Cerebellar nuclear complex (tissue), 1 donor: ENCODE results near the gene MICALL1.

ENCODE experiments used
- DNase-seq, 2 experiments: peaks; one replicate each; lab custom pipeline; 2025; lab: John Stamatoyannopoulos, UW

Gene MICALL1

DNA sequence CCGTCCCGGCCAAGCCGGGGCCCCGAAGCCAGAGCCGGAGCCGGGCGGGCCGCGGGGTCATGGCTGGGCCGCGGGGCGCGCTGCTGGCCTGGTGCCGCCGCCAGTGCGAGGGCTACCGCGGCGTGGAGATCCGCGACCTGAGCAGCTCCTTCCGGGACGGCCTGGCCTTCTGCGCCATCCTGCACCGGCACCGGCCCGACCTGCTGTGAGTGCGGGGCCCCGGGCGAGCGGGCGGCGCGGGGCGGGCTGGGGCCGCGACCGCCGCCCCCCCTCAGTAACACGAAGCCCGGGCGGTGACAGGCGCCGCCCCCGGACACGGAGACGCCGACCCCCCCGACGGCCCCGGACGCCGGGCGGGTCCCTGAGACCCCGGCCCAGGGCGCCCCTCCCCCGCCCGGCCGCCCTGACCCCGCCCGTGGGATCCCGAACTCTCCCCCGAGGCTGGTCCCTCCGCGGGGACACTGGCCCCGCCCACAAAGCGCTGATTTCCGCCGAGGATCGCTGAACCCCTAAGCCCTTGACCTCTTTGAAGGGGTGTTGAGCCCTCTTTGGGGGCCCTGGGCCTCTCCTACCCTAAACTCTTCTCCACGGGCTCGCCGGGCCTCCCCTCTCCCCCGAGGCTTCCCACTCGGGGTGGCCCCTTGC is 389 bp downstream of the MICALL1 start:
- DNase-seq, result no peak

DNA sequence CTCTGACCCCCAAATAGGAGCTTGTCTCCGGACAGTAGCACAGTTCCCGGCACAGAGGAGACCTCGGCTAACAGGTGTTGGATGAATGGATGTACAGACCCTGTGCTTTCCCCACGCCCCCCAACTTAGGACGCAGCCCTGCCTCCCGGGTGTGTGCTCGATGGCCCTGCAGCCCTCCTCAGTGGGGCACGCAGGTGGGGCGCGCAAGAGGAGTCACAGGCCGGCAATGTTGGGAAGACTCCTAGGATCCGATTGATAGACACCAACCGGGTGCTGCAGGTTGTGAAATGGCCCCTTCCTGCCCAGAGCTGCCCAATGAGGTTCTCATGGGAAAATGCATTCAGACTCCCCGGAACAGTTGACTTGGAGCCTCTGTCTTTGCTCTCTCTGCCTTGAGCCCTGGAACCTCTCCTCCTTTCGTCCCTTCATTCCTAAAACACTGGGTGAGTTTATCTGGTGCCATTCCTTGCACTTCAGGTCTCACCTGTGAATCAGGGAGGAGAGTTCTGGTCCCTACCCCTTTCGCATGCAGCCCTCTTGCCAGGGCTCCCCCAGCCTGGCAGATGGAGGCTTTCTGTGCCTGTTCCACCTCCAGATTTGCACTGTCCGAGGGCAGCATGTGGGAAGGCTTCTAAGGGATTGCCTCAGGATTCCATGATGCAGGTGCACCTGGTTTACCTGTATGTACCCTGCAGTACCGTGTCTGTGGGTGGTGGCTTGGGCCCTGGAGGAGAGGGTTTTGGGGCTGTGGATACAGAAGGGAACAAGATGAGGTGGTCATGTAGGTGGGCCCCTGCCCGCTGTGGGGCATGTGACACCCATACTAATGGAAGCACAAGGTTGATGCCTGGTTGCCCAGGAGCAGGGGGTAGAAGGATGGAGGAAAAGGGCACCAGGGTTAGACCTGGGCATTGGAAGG is 1.2 kb downstream of the MICALL1 start:
- no peak for DNase-seq

DNA sequence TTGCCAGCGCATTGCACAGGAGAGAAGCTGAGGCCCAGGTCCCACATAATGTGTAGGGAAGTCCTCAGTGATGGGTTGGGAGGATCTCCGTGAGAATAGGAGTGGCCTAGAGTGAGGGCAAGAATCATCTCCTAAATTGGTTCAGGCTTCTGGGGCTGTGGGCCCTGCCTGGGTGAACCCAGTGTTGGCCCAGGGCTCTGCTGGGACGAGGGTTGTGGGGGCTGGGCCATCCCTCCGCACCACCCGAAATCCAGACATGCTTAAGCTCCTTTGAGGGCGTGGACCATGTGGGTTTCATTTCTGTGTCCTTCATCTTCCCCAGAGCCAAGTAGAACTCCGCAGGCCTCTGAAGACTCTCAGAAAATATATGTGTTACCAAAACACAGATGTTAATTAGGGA is 3.7 kb downstream of the MICALL1 start:
- DNase-seq, result no peak

DNA sequence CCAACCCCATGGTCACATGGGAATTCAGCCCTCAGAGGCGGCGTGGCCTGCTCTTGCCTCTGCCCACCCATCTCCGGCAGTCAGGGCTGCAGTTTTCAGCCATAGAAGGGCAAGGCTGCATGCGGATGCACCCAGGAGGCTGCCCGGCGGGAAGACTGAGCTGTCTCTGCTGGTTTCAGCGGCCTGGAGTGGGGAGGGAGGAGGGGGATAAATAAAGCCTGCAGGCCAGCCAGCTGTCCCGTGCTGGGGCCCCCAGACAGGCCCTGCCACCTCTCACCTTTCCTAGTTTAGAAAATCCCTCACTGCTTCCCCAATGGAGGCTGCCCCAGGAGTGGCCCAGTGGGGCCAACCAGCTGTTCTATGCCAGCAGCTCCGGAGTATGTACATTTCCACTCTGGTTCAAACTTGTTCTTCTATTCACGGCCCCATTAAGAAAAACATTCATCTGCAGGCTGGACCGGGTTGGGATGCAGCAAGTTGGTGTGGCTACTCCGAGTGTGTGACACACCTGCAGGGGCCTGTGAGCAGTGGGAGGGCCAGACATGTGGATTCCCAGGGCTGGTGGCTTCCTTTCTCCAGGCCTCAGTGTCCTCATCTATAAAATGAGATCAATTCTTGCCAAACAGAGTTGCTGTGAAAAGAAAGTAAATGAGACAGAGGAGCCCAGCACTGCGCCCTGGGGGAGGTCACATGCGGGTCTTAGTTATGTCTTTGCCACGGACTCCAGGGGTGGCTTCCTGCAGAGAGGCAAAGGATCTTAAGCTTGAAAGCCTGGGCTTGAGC is 5.0 kb downstream of the MICALL1 start:
- no peak for DNase-seq

DNA sequence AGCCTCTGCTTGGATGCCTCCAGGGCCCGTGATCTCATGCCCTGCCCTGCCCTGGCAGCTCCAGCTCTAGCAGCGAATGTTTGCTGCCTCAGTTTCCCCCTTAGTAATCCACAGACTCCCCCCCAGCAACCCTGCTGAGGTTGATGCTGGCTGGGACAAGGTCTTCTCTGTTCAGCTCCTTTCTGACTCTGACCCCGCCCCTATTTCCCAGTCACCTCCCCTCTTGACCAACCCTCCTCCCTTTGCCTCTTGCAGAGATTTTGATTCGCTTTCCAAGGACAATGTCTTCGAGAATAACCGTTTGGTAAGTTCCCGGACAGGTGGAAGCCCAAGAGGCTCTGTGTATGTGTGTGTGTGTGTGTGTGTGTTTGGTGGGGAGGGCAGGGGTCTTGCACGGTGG is 5.6 kb downstream of the MICALL1 start:
- no peak for DNase-seq

DNA sequence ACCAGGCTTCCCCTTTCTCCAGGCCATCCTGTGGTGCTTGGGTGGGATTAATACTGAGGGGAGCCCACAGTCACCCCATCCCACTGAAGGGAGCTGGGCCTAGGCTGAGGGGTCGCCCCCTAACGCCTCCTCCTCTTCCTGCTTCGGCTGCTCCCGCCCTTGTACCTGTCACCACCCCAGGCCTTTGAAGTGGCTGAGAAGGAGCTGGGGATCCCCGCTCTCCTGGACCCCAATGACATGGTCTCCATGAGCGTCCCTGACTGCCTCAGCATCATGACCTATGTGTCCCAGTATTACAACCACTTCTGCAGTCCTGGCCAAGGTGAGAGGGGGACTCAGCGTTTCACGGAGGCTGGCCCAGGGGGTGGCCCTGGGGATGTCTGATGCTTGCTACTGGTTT is 6.1 kb downstream of the MICALL1 start:
- no peak for DNase-seq

DNA sequence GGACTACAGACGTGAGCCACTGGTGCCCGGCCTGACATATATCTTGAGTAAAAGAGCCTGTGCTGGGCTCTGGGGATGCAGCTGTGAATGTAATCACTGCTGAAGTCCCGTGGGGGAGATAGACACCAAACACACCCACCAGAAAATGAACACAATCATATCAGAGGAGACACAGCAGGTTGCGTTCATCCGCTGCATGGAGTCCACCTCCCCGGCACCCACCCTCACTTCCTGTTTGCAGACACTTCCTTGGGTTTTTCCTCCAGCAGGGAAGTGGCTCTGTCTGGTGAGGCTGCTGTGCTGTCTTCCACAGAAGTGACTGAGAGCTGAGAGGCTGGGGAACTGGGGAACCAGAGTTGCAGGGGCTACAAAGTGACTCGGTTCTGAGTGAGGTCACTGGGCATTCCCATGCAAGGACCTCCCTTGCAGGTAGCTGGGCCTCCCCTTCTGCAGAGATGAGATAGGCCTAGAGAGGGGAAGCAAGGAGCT is 7.2 kb downstream of the MICALL1 start:
- no peak for DNase-seq

DNA sequence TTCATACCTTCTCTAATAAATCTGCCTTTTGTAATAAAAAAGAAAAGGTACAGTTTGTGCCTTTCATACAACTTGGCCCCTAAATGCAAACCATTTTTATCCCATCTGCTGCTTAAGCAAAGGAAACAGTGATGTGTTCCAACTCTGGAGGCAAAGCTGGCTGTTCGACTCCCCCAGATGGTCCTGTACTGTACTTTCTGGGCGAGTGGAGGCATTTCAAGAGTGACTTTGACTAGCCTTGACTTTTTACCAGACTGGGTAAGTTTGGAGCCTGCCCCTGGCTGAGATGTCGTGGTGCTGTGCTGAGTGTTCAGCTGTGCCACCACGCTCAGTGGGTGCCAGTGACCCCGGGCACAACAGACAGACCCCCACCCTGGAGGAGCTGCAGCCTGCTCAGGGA is 10.2 kb downstream of the MICALL1 start:
- DNase-seq, result no peak

DNA sequence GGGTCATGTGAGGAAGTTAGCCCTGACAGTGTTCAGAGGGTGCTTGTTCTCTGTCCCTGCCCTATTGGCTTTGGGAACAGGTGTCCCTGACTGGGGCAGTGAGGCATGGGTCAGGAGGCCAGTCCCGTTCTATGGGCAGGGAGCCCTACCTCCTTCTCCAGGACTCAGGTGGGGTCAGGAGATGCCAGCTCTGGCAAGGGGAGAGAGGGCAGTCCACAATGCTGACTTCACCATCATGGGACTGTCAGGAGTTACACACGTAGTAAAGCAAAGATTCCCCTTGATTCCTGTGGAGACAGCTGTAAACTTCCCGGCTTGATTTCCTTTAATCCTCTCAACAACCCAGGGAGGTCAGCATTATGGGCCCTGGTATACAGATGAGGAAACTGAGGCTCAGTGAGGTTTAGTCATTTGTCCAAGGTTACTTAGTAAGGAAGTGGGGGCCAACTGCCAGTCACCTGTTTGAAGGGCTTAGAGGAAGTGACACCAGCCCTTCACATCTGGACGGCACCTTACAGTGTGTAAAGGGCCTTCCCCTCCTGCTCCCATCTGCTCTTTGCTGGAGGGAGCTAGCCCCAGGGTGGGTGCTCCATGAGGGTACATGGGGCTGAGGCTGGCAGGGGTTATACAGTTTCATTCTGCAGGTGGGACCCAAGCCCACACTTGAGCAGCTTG is 11.9 kb downstream of the MICALL1 start:
- DNase-seq, result no peak

DNA sequence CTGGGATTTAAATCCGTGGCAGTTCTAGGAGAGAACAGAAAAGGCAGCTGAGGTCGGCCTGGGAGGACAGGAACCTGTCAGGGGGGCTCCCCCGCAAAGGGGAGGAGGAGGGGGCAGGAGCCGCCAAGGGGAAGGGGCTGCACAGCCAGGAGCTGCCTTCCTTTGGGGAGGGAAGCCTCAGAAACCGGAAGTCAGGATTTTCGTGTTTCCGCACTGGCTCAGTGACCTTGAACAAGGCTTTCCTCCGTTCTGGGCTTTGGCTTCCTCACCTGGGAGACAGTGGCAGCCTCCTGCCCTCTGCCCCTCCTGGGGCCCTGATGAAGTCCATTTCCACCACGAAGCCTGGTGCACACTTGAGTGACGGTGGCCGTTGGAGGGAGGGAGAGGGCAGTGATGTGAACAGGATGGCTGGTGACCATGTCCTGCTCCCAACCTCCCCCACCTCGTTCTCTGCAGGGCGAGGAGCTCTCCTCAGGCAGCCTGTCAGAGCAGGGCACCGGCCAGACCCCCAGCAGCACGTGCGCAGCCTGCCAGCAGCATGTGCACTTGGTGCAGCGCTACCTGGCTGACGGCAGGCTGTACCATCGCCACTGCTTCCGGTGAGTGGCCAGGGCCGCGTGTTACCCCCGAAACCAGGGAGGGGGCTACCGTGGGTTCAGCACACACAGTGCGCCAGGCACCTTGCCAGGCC is 12.6 kb downstream of the MICALL1 start:
- DNase-seq, result no peak

DNA sequence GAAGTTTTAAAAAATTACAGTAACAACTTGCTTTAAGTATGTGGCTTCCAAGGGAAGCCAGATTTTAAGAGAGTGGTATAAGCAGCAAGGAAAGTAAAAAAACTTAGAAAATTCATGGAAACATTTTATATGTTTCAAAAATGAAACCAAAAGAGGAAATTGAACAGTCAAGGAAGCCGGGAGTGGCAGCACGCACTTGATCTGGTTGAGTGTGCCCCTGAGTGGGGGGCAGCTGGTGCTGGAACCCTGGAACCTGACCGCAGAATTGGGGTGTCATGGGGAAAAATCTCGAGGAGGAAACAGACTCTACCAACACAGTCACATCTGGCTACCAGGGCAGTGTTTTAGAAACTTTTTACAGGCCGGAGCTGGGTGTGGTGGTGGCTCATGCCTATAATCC is 14.0 kb downstream of the MICALL1 start:
- no peak for DNase-seq

DNA sequence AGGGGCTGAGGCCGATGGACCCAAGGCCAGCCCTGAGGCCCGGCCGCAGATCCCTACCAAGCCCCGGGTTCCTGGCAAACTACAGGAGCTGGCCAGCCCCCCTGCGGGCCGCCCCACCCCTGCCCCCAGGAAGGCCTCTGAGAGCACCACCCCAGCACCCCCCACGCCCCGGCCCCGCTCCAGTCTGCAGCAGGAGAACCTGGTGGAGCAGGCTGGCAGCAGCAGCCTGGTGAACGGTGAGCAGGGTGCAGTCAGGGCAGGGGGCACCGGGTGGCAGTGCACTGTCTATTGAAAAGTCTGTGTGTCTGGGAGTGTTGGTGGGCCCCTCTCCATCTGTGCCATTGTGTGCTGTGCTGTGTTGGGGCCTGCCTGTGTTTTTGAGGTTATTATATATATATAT is 16.1 kb downstream of the MICALL1 start:
- no peak for DNase-seq

DNA sequence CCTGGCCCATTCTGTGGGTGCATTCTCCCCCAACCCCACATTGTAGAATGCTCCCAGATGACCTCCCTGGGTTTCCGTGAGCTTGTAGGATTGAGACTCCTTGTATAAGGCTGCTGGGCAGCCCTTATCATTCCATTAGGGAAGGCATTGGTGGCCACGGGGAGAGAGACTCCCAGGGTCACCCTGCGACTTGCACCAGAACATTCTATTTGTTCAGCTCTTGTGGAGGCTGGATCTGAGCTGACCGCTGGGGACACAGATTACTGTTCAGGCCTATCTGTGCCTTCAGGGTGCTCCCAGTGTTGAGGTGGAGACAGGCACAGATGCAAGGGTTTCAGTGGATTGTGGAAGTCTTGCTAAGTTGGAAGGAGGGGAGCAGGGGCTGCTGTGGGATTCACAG is 17.8 kb downstream of the MICALL1 start:
- DNase-seq, result no peak

DNA sequence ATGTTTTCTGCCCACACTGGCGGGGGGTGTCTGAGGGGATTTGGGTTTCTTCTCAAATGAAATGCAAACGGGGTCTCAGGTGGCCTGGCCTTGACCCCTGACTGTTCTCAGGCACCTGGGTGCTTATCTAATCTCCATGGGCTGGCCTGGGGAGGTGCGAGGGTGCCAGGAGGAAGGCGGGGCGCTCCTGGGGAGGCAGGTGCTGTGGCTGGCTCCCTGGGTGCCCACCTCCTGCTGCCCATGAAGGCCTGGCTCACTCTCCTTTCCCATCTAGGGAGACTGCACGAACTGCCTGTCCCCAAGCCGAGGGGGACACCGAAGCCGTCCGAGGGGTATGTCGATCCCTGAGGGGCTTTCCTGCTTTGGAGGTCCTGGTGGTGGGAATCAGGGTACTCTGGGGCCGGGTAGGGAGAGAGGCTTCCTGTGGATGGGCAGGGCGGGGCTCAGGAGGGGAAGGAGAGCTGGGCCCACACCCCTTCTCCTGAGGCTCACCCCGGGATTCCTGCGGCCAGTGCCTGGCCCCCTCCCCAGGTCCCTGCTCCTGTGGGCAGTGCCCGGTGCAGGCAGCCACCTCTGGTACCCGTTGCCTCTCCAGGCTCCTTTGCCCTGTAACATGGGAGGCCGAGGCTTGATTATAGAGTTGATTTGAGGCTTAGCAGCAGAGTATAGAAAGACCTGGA is 18.4 kb downstream of the MICALL1 start:
- no peak for DNase-seq

DNA sequence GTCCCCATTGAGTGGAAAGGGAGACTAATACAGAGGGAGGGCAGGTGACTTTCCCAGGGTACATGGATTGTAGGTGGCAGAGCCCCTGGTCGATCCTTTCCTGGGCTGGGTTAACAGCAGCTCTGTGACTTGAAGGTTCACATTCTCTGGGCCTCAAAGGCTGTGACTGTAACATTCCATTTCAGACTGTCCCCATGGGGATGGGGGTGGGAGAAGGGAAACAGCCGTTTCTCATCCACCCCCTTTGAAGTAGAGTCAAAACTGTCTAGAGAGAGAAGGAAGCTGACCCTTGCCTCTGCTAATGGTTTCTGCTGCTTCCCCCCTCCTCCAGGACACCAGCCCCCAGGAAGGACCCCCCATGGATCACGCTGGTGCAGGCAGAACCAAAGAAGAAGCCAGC is 19.2 kb downstream of the MICALL1 start:
- no peak for DNase-seq

DNA sequence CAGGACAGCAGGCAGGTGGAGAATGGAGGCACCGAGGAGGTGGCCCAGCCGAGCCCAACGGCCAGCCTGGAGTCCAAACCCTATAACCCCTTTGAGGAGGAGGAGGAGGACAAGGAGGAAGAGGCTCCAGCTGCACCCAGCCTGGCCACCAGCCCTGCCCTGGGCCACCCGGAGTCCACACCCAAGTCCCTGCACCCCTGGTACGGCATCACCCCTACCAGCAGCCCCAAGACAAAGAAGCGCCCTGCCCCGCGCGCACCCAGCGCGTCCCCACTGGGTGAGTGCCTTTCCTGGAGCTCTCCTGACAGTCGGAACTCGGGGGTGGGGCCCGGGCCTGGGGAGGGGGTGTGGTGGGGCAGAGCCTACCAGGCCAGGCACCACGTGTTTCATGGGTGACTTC is 19.7 kb downstream of the MICALL1 start:
- DNase-seq, result no peak

DNA sequence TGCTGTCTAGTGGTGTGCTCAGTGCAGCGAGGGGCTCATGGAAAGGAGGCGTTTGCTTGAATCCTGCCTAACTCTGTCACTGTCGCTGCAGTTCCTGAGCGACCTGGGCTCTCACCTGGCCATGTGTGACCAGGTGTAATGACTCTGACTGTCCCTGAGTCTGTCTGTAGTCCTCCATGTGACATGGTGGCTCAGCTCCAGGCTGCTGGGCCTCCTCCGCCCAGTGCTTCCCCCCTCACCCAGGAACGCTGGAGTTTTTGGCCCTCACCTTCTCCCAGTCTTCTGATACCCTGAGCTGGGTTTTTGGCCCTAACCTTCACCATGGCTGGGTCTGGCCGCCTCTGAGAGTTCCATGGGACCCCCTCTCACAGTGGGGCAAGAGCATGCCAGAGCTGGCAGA is 20.3 kb downstream of the MICALL1 start:
- no peak for DNase-seq

DNA sequence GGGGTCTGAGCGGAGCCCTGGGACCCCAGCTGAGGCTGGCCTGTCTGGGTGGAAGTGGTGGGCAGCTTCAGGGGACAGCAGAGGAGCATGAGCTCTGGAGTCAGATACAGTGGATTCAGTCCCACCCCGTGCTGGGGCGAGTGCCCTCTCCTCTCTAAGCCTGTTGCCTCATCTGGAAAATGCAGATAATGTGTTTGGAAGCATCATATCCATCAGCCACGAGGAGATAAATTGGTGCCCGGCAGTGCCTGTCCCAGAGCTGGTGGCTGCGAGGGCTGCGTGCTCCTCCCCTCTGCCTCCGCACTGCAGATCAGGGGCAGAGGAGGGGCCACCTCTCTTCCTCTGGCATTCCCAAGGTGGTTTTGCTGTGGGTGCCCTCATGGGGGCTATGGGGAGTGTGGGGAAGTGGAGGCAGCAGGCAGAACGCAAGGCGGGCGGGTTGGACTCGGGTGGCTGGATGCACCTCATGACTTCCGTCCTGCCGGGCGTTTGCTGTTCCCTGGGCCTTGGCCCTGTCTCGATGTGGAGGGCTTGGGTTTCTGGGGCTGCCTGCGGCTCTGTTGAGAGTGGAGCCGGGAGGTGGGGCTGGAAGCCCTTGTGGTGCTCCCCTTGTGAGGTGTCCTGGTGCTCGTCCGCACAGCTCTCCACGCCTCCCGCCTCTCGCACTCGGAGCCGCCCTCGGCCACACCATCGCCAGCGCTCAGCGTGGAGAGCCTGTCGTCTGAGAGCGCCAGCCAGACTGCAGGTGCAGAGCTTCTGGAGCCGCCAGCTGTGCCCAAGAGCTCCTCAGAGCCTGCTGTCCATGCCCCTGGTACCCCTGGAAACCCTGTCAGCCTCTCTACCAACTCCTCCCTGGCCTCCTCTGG is 20.9 kb downstream of the MICALL1 start:
- no peak for DNase-seq

DNA sequence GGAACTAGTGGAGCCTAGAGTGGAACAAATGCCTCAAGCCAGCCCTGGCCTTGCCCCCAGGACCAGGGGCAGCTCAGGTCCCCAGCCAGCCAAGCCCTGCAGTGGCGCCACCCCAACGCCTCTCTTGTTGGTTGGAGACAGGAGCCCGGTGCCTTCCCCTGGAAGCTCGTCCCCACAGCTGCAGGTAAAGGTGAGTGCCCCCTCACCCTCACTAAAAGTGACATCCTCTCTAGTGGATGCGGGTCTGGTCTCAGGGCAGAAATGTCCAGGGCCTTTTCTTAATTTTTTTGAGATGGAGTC is 21.5 kb downstream of the MICALL1 start:
- no peak for DNase-seq

DNA sequence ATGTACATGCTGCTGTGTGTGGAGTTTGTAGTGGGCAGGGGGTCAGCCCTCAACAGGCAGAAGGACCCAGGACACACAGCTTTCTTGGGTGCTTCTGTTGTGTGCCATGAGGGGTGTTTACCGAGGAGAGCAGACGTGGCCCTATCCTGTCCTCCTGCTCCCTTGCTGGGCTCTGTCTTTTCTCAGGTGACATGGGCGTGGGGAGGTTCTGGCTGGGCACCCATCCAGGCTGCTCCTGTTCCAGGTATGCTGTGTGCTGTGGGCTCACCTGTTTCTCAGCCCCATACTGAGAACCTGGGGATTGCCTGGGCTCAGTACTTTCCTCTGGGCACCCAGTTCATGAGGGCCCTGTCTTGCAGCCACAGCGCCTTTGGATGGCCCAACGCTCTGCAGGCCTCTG is 23.3 kb downstream of the MICALL1 start:
- DNase-seq, result no peak
